GM18511 (cell line): ENCODE results near the gene NPIPB6.
A peak's percentile ranks its signal among the peaks of the same experiment; 100 is the strongest.
"Not testable (repeated sequence)": the region's sequence is repeated elsewhere in the genome, so short reads cannot be mapped to it uniquely, and the experiment has no call there.

Source experiments
- ATAC-seq: cut with Tn5 transposase; IDR thresholded peaks from one replicate; pipeline ENCODE4 v1.9.1; 2021; ENCODE audit warnings: mild to moderate bottlenecking, moderate library complexity; ENCODE audit not compliant: unreplicated experiment

Gene NPIPB6

DNA sequence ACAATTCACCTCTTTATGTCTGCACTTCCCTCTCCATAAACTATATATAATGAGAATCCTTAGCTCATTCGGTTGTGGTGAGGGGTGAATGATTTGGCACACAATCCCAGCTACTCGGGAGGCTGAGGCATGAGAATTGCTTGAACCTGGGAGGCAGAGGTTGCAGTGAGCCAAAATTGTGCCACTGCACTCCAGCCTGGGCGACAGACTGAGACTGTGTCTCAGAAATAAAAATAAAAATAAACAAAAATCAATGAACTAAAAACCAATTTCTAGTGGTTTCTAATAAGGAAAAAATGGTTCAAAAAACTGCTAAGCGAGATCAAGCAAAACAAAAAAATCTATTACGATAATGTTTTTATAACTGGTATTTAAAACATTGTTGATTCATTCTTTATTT lies at the start of gene NPIPB6:
TSS of gene NPIPB6 (minus strand) at position 101 of the 400 bp plus-strand sequence. CDS start 686 bp downstream, outside the sequence.
- not testable (repeated sequence) for ATAC-seq

DNA sequence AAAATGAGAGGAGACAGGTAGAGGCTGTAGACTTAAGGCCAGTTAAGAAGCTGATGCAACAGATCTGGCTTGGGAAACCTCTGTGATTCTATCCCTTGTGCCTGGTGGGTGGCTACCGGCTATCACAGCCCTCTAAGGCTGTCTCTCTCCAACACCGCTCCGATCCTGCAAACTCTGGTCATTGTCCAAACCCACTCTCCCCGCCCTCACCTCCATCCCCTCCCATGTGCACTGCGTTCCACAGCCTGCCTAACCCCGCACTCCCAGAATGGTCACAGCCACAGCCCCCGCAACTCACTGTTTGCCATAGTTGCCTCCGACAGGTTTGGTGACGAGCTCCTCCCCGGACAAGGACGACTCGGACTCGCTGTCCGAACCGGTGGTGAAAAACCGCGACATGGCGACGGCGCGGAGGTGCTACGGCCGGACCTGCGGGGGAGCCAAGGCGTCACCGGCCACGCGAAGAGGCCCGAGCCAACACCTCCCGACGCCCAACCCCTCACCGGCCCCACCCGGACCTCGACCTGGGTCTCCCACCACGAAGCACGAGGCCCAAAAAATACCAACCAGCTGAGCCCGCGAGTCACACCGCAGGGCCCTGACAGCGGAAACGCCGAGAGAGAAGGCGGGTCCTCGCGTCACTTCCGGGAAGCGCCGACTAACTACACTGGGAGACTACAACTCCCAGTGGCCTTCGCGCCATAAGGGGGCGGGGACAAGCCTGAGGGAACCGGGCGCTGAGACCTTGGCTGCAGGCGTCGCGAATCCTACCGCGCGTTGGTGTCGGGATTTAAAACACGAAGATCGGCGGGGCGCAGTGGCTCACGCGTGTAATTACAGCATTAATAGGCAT lies 40.1 kb upstream of the NPIPB6 start, which contains the start of gene EIF3CL:
TSS of gene EIF3CL (minus strand) at position 622 of the 853 bp plus-strand sequence. CDS start at position 399, 223 bp downstream.
- ATAC-seq = peak; percentile 97

DNA sequence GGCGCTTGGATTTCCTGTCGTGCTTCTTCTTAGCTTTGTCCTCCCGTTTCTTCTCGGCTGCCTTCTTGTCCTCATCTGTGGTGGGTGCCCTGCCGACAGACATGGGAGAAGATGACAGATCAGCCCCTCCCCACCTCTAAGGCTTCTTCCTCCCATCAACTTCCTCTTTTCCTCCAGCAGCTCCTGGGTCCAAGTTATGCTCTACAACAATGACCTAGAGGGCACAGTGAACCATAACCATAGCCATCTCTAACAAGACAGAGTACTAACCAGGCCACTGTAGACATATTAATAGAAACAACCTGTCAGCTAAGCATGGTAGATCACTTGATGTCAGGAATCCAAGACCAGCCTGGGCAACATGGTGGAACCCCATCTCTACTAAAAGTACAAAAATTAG lies 28.7 kb upstream of the NPIPB6 start:
- ATAC-seq = not testable (repeated sequence)

DNA sequence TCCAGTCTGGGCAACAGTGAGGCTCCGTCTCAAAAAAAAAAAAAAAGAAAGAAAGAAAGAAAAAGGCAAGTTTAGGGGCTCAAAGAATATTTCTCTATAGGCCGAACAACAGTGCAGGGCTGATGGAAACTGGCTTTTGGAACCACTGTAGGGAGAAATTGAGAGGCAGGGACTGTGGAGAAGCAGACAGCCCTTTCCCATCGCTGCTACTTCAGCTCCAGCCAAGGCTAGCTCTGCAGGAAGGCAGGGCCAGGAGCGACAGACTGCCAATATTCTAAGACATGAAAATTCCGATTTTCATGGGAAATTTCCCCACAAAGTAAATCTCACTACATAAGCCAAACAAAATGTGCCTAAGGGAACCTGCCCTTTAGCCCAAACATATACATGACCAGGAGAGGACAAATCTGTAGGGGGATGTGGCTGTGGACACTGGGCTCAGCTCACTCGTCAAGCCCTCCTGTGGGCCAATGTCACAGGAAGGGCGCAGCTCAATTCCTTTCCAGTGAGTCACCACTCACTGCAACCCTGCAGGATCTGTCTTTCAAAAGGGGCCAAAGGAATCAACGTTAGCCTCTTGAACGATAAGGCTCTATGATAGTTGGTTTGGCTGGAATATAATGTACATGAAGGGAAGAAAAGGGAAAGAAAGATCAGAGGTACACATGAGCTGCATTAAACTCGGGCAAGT lies 19.0 kb upstream of the NPIPB6 start:
- ATAC-seq = not testable (repeated sequence)

DNA sequence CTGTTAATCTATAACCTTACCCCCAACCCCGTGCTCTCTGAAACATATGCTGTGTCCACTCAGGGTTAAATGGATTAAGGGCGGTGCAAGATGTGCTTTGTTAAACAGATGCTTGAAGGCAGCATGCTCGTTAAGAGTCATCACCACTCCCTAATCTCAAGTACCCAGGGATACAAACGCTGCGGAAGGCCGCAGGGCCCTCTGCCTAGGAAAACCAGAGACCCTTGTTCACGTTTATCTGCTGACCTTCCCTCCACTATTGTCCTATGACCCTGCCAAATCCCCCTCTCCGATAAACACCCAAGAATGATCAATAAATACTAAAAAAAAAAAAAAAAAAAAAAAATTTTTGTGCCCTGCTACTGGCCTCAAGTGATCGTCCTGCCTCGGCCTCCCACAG lies 14.5 kb upstream of the NPIPB6 start:
- not testable (repeated sequence) for ATAC-seq

DNA sequence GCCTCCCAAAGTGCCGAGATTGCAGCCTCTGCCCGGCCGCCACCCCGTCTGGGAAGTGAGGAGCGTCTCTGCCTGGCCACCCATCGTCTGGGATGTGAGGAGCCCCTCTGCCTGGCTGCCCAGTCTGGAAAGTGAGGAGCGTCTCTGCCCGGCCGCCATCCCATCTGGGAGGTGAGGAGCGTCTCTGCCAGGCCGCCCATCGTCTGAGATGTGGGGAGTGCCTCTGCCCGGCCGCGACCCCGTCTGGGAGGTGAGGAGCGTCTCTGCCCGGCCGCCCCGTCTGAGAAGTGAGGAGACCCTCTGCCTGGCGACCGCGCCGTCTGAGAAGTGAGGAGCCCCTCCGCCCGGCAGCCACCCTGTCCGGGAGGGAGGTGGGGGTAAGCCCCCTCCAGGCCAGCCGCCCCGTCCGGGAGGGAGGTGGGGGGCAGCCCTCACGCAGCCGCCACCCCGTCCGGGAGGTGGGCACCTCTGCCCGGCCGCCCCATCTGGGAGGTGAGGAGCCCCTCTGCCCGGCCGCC lies 13.9 kb upstream of the NPIPB6 start:
- ATAC-seq = not testable (repeated sequence)

DNA sequence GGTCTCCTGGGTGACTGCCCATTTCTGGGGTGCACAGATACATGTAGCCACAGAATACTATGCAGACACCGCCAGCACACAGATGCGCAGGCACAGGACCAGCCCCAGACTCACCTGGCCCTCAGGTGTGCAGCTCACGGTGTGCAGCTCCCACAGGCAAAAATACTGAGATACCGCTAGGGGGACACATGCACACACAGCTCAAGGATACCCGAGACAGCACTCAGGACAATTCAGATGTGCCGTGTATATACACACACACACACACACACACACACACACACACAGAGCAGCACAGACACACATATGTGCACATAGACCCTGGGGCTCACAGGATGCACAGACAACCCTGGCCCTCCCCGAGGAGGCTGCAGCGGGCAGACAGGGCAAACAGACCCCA lies 11.8 kb upstream of the NPIPB6 start:
- ATAC-seq = not testable (repeated sequence)

DNA sequence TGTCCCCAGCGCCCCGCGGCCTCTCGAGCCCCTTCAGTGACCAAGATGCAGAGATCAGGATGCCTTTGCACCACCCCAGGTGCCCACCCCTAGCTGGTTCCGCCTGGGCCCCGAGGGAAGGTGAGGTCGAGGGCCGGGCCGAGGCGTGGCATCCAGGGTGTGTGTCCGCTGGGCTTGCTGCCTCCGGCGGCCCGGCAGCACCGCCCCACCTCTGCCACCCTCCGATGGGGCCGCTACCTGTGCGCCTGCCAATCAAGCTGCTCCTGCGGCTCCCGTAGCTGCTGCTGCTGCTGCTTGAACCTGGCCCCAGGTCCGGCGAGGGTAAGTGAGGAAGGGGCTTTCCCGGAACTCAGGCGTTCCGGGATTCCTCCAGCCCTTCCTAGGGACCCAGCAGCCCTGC lies 11.0 kb upstream of the NPIPB6 start:
- not testable (repeated sequence) for ATAC-seq

DNA sequence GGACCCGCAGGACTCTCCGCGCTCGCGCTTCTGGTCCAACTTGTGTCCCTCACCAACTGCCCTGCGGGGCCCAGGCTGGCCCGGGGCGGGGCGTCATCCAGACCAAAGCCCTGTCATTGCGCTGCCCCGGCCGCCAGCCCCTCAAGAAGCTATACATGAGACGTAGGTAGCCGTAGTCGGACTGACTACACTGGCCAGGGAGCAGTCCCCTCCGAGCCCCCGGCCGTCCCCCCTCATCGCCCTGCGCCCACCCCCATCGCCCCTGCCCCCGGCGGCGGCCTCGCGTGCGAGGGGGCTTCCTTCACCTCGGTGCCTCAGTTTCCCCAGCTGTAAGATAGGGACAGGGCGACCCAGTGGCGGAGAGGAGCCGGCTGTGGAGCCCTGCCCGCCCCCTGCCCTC lies 4.6 kb upstream of the NPIPB6 start:
- ATAC-seq = not testable (repeated sequence)

DNA sequence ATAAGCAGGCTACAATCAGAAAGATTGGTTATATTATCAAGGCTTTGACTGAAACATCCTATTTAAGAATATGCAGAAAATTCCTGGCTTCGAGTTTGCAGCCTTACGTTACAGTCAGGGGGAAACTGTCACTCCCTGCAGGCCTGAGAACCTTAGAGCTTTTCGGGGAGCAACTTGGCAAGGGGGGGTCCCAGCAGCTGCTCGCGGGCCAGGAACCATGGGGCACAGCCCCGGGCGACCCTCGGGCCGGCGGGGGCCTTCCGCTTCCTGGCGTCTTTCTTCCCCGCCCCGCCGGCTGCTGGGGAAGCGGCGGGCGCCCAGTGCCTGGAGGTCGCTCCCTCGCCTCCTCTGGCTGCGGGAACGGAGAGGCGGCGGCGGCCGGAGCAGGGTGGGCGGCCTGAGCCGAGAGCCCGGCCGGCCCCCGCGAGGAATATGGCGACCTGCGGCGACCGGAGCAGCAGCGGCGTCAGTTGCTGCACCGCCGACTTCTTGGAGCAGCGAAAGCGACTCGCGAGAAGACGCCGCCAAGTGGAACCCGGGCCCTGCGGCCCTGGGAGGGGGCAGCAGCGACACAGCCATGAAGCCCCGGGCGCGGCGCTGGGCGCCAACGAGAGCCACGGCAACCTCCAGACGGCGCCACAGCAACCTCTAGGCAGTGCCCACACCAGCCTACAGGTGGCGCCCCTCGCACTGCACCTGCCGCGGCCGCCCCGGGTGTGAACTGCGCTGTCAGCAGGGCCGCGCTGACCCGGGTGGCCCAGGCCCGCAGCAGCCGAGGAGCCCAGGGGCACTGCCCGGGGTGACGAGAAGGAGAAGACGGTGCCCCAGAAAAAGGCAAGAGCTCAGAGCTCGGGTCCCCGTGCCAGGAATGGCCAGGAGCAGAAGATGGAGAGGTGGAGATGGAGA lies 1.2 kb upstream of the NPIPB6 start:
- peak; percentile 99 for ATAC-seq

DNA sequence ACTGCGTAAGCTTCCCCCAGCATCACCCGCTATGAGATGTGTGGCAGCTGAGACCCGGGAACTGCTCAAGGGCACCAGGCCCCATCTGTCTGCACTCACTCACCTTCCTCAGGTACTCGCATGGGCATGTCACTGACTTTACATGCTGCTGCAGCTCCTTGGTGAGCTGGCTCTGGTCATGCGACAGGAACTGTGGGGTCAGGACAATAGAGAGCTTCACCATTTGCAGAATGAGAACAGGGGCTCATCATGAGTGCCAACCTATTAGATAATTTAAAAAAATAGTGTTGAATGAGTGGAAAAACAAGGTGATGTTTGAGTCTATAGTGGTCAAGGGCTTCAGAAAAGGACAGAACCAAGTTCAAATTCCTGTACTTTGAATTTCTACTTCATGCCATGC lies 708 bp downstream of the NPIPB6 start:
- not testable (repeated sequence) for ATAC-seq

DNA sequence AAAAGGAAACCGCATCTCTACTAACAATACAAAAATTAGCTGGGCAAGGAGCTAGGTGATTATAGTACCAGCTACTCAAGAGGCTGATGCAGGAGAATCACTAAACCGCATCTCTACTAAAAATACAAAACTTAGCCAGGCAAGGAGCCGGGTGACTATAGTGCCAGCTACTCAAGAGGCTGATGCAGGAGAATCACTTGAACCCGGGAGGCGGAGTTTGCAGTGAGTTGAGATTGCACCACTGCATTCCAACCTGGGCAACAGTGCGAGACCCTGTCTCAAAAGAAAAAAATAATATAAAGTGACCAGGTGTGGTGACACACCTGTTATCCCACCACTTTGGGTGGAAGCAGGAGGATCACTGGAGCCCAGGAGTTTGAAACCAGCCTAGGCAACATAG lies 25.1 kb downstream of the NPIPB6 start:
- ATAC-seq = not testable (repeated sequence)

DNA sequence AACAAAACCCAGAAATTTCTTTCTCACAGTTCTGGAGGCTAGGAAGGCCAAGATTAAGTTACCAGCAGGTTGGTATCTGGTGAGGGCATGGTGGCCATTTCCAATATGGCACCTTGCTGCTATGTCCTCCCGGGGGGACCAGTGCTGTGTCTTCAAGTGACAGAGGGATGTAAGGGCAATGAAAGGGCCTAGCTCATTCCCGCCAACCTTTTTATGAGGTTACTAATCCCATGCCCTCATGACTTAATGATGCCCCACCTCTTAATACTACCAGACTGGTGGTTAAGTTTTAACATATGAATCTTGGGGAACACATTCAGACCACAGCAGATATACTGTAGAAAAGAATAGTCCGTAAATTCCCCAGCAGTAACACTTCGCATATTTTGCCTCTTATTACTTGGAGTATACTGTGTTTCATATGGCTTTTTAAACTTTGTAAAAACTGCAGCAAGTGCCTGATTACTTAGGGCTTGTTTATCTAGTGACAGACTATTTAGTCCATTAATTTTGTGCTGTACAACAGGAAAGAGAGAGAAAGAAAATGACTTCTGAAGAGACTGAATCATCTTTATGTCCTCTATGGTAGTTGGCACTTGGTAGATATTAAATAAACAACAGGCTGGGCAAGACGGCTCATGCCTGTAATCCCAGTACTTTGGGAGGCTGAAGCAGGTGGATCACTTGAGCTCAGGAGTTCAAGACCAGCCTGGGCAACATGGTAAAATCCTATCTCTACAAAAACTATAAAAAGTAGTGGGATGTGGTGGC lies 26.2 kb downstream of the NPIPB6 start:
- not testable (repeated sequence) for ATAC-seq

DNA sequence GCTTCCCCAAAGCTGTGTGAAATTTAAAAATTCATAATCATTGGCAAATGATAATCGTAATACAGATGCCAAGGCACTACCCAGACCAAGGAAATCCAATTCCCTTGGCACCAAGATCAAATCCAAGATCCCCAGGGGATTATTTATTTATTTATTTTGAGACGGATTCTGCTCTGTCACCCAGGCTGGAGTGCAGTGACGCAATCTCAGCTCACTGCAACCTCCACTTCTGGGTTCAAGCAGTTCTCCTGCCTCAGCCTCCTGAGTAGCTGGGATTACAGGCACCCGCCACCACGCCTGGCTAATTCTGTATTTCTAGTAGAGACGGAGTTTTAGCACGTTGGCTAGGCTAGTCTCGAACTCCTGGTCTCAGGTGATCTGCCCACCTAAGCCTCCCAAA lies 27.6 kb downstream of the NPIPB6 start:
- not testable (repeated sequence) for ATAC-seq

DNA sequence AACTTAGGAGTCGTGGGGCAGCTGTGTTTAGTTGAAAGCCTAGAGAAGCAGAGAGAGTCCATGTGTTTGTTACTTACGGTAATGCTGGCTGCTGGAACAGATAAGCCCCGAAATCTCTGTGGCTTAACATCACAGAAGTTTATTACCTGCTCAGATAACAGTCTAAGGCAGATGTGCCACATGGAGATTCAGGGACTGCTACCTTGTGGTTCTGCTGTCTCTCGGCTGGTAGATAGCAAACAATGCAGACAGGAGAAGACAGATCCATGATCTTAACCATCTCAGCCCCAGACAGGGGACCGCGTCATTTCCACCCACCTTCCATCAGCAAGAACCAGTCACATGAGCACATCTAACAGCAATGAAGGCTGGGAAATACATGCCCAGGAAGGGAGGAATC lies 30.7 kb downstream of the NPIPB6 start:
- not testable (repeated sequence) for ATAC-seq

DNA sequence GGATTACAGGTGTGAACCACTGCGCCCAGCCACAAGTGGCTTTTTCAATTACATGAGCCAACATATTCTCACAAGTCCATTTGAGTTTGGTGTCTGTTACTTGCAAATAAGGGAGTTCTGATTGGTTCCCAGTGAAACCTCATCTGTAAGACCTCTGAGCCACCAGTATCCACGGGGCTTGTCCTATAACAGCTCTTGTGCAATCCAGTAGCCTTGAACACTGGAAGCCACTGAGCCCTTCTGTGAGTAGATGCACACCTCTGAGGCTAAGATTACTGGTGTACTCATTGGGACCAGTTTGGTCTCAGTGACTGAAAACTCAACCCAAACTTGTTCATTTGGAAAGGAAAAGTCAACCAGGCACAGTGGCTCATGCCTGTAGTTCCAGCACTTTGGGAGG lies 32.3 kb downstream of the NPIPB6 start:
- not testable (repeated sequence) for ATAC-seq

DNA sequence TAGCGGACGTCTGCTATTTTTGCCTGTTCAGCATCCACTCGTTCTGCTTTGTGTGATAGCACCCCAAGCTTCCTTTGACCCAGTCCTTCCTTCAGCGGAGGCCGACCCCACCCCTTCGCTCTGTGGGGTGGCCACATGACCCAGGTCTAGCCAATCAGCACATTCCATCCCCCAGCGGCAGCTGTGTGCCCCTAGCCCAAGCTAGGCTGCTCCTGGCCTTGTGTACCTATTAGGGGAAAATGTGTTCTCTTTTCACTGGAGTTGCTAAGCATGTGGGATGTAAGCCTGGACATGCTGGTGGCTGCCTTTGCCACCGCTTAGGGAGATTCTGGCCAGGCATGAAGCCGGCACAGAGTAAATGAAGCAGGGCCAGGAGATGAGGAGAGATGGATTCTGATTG lies 33.1 kb downstream of the NPIPB6 start:
- ATAC-seq = not testable (repeated sequence)

DNA sequence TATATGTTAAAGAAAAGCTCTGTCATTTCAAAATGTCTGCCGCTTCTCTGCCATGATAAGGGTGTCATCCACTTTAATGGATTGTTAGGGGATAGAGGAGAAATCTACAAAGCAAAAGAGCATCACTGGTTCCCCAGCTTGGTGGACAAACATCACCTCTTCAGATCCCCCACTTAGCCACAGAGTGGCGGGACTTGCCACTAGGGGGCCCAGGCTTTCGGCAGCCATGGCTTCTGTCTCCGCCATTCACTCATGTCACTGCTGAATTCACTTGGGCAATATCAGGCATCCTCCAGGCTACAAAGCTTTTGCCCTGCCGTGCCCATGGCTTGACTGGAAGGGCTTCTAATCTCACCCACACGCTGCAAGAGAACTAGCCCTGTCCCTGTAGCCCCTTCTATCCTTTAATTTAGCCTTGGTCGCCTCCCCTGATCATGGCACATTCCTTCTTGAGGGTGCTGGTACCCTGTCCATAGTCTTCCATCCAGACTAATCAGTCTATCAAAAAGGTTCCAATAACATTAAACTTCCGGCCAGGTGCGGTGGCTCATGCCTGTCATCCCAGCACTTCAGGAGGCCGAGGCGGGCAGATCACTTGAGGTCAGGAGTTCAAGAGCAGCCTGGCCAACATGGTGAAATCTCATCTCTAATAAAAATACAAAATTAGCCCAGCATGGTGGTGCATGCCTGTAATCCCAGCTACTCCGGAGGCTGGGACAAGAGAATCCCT lies 36.3 kb downstream of the NPIPB6 start:
- ATAC-seq = no peak

DNA sequence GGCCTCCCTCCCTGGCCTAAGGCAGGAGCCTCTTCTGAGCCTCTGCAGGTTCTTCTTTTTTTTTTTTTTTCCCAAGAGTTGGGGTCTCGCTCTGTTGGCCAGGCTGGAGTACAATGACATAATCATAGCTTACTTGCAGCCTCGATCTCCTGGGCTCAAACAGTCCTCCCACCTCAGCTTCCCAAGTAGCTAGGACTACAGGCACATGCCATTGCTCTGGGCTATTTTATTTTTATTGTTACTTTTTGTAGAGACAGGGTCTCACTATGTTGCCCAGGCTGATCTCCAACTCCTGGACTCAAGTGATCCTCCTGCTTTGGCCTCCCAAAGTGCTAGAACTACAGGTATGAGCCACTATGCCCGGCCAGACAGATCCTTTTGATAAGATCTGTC lies 38.4 kb downstream of the NPIPB6 start:
- no peak for ATAC-seq
